A549 (cell line): ENCODE measurements around the gene ALOX5. TPM values are rescaled to one million over a fixed set of nuclear protein-coding genes. Genes with fewer than 3 reads are reported as not detected.

ENCODE experiments used
- ATAC-seq, 2 experiments: fragments of 200-7000 bp in 1 of 2; fragments of >200 bp in 1 of 2; cut with Nextera tagmentation in 1 of 2; cut with Tn5 transposase in 1 of 2; 3 replicates each; pipeline versions ENCODE4 v1.8.0 to v1.9.1; 2018 to 2020; ENCODE audit warnings: mild to moderate bottlenecking in 1 of 2, moderate library complexity in 1 of 2
- CTCF ChIA-PET: fragments of 300-600 bp; sonication (Branson Sonifier 250); formaldehyde crosslinking; extraction: SDS; loops from one replicate; lab custom pipeline; 2021; ENCODE audit warnings: antibody characterized with exemption, inconsistent platforms; lab: Yijun Ruan, JAX
- POLR2A ChIA-PET: fragments of 350-600 bp; formaldehyde crosslinking; extraction: SDS; loops from one replicate; lab custom pipeline; 2021; ENCODE audit warnings: antibody characterized with exemption, inconsistent platforms; lab: Yijun Ruan, JAX
- DNase-seq, 2 experiments: peaks; one replicate each; pipeline versions ENCODE4 v3.0.0 to v3.0.0-alpha.2; 2011 to 2016; ENCODE audit warnings: low read depth in 1 of 2, low spot score in 1 of 2
- FAIRE-seq: peaks from 2 replicates; lab custom pipeline; 2011; peaks lifted over from hg19 to GRCh38; lab: Jason Lieb, UNC
- H3K27ac ChIP-seq, 2 experiments: fragments of >200 bp; sonication (Bioruptor Twin); formaldehyde crosslinking; 3 replicates each; pipeline ENCODE4 v1.5.1; 2016 to 2017
- H3K4me1 ChIP-seq: fragments of >200 bp; sonication (Bioruptor Twin); formaldehyde crosslinking; 3 replicates; pipeline ENCODE4 v1.6.1; 2016
- H3K4me2 ChIP-seq: fragments of >200 bp; sonication (Bioruptor Twin); formaldehyde crosslinking; 3 replicates; pipeline ENCODE4 v1.6.1; 2016
- H3K4me3 ChIP-seq: fragments of >200 bp; sonication (Bioruptor Twin); formaldehyde crosslinking; 3 replicates; pipeline ENCODE4 v1.5.1; 2016
- H3K9me3 ChIP-seq: fragments of >200 bp; sonication (Bioruptor Twin); formaldehyde crosslinking; 3 replicates; pipeline ENCODE4 v1.6.1; 2016
- BCL3 ChIP-seq: fragments of >200 bp; sonication (Bioruptor Twin); formaldehyde crosslinking; IDR thresholded peaks from 3 replicates; pipeline ENCODE4 v1.6.1; 2016
- BHLHE40 ChIP-seq: IDR thresholded peaks from 2 replicates; pipeline ENCODE4 v1.6.1; 2012; ENCODE audit warnings: low read depth, low read length, inconsistent platforms
- CHD2 ChIP-seq: fragments of 150-350 bp; IDR thresholded peaks from 2 replicates; pipeline ENCODE4 v1.6.1; 2014; ENCODE audit warnings: low read length; ENCODE audit not compliant: partially characterized antibody
- CTCF ChIP-seq: fragments of >200 bp; sonication (Bioruptor Twin); formaldehyde crosslinking; IDR thresholded peaks from 3 replicates; pipeline ENCODE4 v1.5.1; 2016
- E2F6 ChIP-seq: IDR thresholded peaks from 2 replicates; pipeline ENCODE4 v1.6.1; 2012; ENCODE audit warnings: low read depth, borderline replicate concordance
- EHMT2 ChIP-seq: fragments of 200-600 bp; sonication (generic); IDR thresholded peaks from 2 replicates; pipeline ENCODE4 v1.6.1; 2016; ENCODE audit warnings: antibody characterized with exemption, low read depth, mild to moderate bottlenecking, moderate library complexity
- ESRRA ChIP-seq: fragments of 150-350 bp; IDR thresholded peaks from 2 replicates; pipeline ENCODE4 v1.6.1; 2014; ENCODE audit warnings: mild to moderate bottlenecking, low read length, borderline replicate concordance
- FOSB ChIP-seq: fragments of 250-450 bp; sonication (Bioruptor Pico); IDR thresholded peaks from 2 replicates; pipeline ENCODE4 v1.5.0; 2020; ENCODE audit warnings: mild to moderate bottlenecking, moderate library complexity
- FOSL2 ChIP-seq, 2 experiments: fragments of 450-650 bp in 1 of 2; fragments of >200 bp in 1 of 2; sonication (Bioruptor Twin) in 1 of 2; formaldehyde crosslinking; IDR thresholded peaks; 2 replicates each; pipeline versions ENCODE4 v1.5.0 to v1.6.1; 2016 to 2020; ENCODE audit warnings: mild to moderate bottlenecking in 1 of 2, moderate library complexity in 1 of 2
- FOXS1 ChIP-seq: fragments of 250-450 bp; sonication (Bioruptor Pico); IDR thresholded peaks from 2 replicates; pipeline ENCODE4 v1.5.0; 2020; ENCODE audit warnings: mild to moderate bottlenecking, moderate library complexity
- HDAC2 ChIP-seq: fragments of 200-600 bp; sonication (generic); IDR thresholded peaks from 2 replicates; pipeline ENCODE4 v1.6.1; 2016
- HES2 ChIP-seq: fragments of >200 bp; sonication (Bioruptor Twin); formaldehyde crosslinking; IDR thresholded peaks from 2 replicates; pipeline ENCODE4 v1.6.1; 2016
- HOXB13 ChIP-seq: fragments of 250-450 bp; sonication (Bioruptor Pico); IDR thresholded peaks from 2 replicates; pipeline ENCODE4 v1.5.0; 2020; ENCODE audit warnings: low read depth, mild to moderate bottlenecking, moderate library complexity
- HOXB5 ChIP-seq: fragments of 250-450 bp; sonication (Bioruptor Pico); IDR thresholded peaks from 2 replicates; pipeline ENCODE4 v1.5.0; 2020; ENCODE audit warnings: mild to moderate bottlenecking, moderate library complexity
- KDM1A ChIP-seq: fragments of 200-600 bp; sonication (generic); IDR thresholded peaks from 2 replicates; pipeline ENCODE4 v1.6.1; 2016; ENCODE audit warnings: low read depth, mild to moderate bottlenecking
- KDM5A ChIP-seq: fragments of 200-600 bp; sonication (generic); IDR thresholded peaks from 2 replicates; pipeline ENCODE4 v1.6.1; 2016; ENCODE audit warnings: antibody characterized with exemption, mild to moderate bottlenecking
- MAFK ChIP-seq: fragments of 450-650 bp; IDR thresholded peaks from 2 replicates; pipeline ENCODE4 v1.6.1; 2014; ENCODE audit not compliant: partially characterized antibody
- MYC ChIP-seq: IDR thresholded peaks from 2 replicates; pipeline ENCODE4 v1.6.1; 2012; ENCODE audit warnings: mild to moderate bottlenecking, inconsistent platforms, low read length, improper control_type of control experiment, borderline replicate concordance
- NFE2L2 ChIP-seq: fragments of 150-350 bp; conservative IDR thresholded peaks from 2 replicates; pipeline ENCODE4 v1.6.1; 2014; ENCODE audit warnings: low read length
- NR3C1 ChIP-seq: fragments of >200 bp; sonication (Bioruptor Twin); formaldehyde crosslinking; IDR thresholded peaks from 3 replicates; pipeline ENCODE4 v1.6.1; 2017
- PBX3 ChIP-seq: IDR thresholded peaks from 2 replicates; pipeline ENCODE4 v1.6.1; 2012
- RCOR1 ChIP-seq: fragments of 150-350 bp; IDR thresholded peaks from 2 replicates; pipeline ENCODE4 v1.6.1; 2014; ENCODE audit warnings: antibody characterized with exemption, low read length, low read depth
- REST ChIP-seq: fragments of 200-600 bp; sonication (generic); IDR thresholded peaks from 2 replicates; pipeline ENCODE4 v1.6.1; 2016; ENCODE audit warnings: antibody characterized with exemption, mild to moderate bottlenecking, moderate library complexity
- RFX5 ChIP-seq: fragments of 450-650 bp; IDR thresholded peaks from 2 replicates; pipeline ENCODE4 v1.7.1; 2014; ENCODE audit warnings: antibody characterized with exemption, mild to moderate bottlenecking, moderate library complexity
- RNF2 ChIP-seq: fragments of 200-600 bp; sonication (generic); IDR thresholded peaks from 2 replicates; pipeline ENCODE4 v1.6.1; 2016; ENCODE audit warnings: low read depth, mild to moderate bottlenecking, antibody characterized with exemption, moderate library complexity, borderline replicate concordance
- SREBF2 ChIP-seq: fragments of 450-650 bp; IDR thresholded peaks from 2 replicates; pipeline ENCODE4 v1.6.1; 2014; ENCODE audit warnings: mild to moderate bottlenecking, moderate library complexity
- TFCP2L1 ChIP-seq: fragments of 250-450 bp; sonication (Bioruptor Pico); IDR thresholded peaks from 2 replicates; pipeline ENCODE4 v1.5.0; 2021; ENCODE audit warnings: mild to moderate bottlenecking
- ZFP36 ChIP-seq: fragments of 450-650 bp; IDR thresholded peaks from 2 replicates; pipeline ENCODE4 v1.6.1; 2014; ENCODE audit warnings: borderline replicate concordance; ENCODE audit not compliant: partially characterized antibody
- WGBS: methylation state at CpG from one replicate; pipeline ENCODE4 v1.1.6; 2017; ENCODE audit errors: missing lambda C conversion rate; 5-methylcytosine and 5-hydroxymethylcytosine counted together
- polyA plus RNA-seq, 4 experiments: library from polyadenylated mRNA; depleted of rRNA in 3 of 4; stranded (reverse); fragments of >200 nt; fragmentation: RNase III in 1 of 4; extraction: RNeasy Plus Mini Kit Qiagen cat#74134 plus additional on column Dnase treatment in 1 of 4; gene quantifications; 2 replicates in 3 of 4; 3 replicates in 1 of 4; pipeline ENCODE4 v1.2.3, GENCODE V29; 2011 to 2017

Gene ALOX5
- polyA plus RNA-seq, 2 of the 4 experiments (the other 2 are of a cell fraction): 0.18 to 0.40 TPM

- ATAC-seq (no peak), FAIRE-seq (no peak), DNase-seq (no peak)
- Histone ChIP-seq H3K4me3 (no peak overlapping the region), H3K4me1 (no peaks in the 10 kb centered on the region), H3K9me3 (no peaks in the 10 kb centered on the region), H3K4me2 (no peak overlapping the region), H3K27ac (no peak overlapping the region)
- POLR2A ChIA-PET: no interaction called here
- 58% methylated on average over 2 of the region's 2 CpGs for WGBS
- CTCF ChIA-PET: interaction anchor here (1.2 kb wide), 1 partner anchor 8 kb away, joined by 3 read pairs; no protein-coding TSS in a partner anchor
- TF ChIP-seq ESRRA (no peak), EHMT2 (no peak), CHD2 (no peak), FOSB (CRISPR knock-in tag) (no peak), RNF2 (no peak), BHLHE40 (no peak), HDAC2 (no peak), CTCF (no peak), HES2 (no peak), NR3C1 (no peak), FOSL2 (IDR thresholded peaks at IDR 0.05) (no peak), FOSL2 (CRISPR knock-in tag; IDR thresholded peaks at IDR 0.05) (no peak), FOXS1 (CRISPR knock-in tag) (no peak), BCL3 (no peak), REST (no peak), PBX3 (no peak), ZFP36 (no peak)
Measured at GRCh38 chr10:45416603-45417002, 42.6 kb downstream of the ALOX5 start.

GRCh38 chr10:45417746-45418145 is 43.7 kb downstream of the ALOX5 start:
- ChIA-PET POLR2A (no interaction called here), CTCF (no interaction called here)
- Histone ChIP-seq H3K27ac (no peak overlapping the region), H3K4me2 (no peak overlapping the region), H3K9me3 (no peaks in the 10 kb centered on the region), H3K4me3 (no peak overlapping the region), H3K4me1 (no peaks in the 10 kb centered on the region)
- DNase-seq (no peak), FAIRE-seq (no peak), ATAC-seq (no peak)
- no peak for TF ChIP-seq TFCP2L1 (CRISPR knock-in tag)
- no peak for TF ChIP-seq KDM5A
- TF ChIP-seq KDM1A: no peak
- TF ChIP-seq HOXB5: no peak
- no peak for TF ChIP-seq NFE2L2
- TF ChIP-seq HOXB13 (CRISPR knock-in tag): no peak
- TF ChIP-seq RFX5: no peak
- no peak for TF ChIP-seq FOXS1 (CRISPR knock-in tag)
- TF ChIP-seq RCOR1: no peak
- TF ChIP-seq RNF2: no peak
- TF ChIP-seq BHLHE40: no peak
- no peak for TF ChIP-seq E2F6
- TF ChIP-seq MYC: no peak
- no peak for TF ChIP-seq NR3C1
- TF ChIP-seq MAFK: no peak
- no peak for TF ChIP-seq SREBF2
- 13% methylated on average over 2 of the region's 6 CpGs for WGBS
